ENCODE results near the gene ZNF750.

ZNF750 gene

GRCh38 chr17:82832881-82833475, 6.8 kb downstream of the ZNF750 start:
- DNase-seq = no peak

GRCh38 chr17:82832411-82832810, 7.4 kb downstream of the ZNF750 start:
- DNase-seq = no peak

- DNase-seq = no peak
Observed at GRCh38 chr17:82831818-82832200, 8.0 kb downstream of the ZNF750 start.

GRCh38 chr17:82831041-82831817, 8.6 kb downstream of the ZNF750 start:
- no peak for DNase-seq

GRCh38 chr17:82830249-82830661, 9.6 kb downstream of the ZNF750 start:
- DNase-seq = peak; percentile 72

- no peak for DNase-seq
Observed at GRCh38 chr17:82828875-82829487, 10.8 kb downstream of the ZNF750 start.

- no peak for DNase-seq
Observed at GRCh38 chr17:82826956-82827355, 12.9 kb downstream of the ZNF750 start.

GRCh38 chr17:82826211-82826610, 13.6 kb downstream of the ZNF750 start:
- DNase-seq = no peak

GRCh38 chr17:82825540-82826124, 14.2 kb downstream of the ZNF750 start:
- DNase-seq = no peak

- no peak for DNase-seq
Observed at GRCh38 chr17:82823004-82823403, 16.8 kb downstream of the ZNF750 start.

GRCh38 chr17:82822281-82822680, 17.5 kb downstream of the ZNF750 start:
- DNase-seq = no peak

- no peak for DNase-seq
Observed at GRCh38 chr17:82821554-82821953, 18.3 kb downstream of the ZNF750 start.

GRCh38 chr17:82820278-82821251, 19.3 kb downstream of the ZNF750 start:
- DNase-seq = no peak

- DNase-seq = no peak
Observed at GRCh38 chr17:82817947-82818346, 21.9 kb downstream of the ZNF750 start.

GRCh38 chr17:82816358-82816757, 23.5 kb downstream of the ZNF750 start:
- no peak for DNase-seq

GRCh38 chr17:82815790-82816305, 24.0 kb downstream of the ZNF750 start:
- DNase-seq = no peak

- no peak for DNase-seq
Observed at GRCh38 chr17:82815354-82815753, 24.5 kb downstream of the ZNF750 start.

GRCh38 chr17:82814834-82815233, 25.0 kb downstream of the ZNF750 start:
- no peak for DNase-seq

GRCh38 chr17:82813299-82814051, 26.3 kb downstream of the ZNF750 start:
- no peak for DNase-seq

- no peak for DNase-seq
Observed at GRCh38 chr17:82812601-82813000, 27.2 kb downstream of the ZNF750 start.

GRCh38 chr17:82812058-82812457, 27.8 kb downstream of the ZNF750 start:
- DNase-seq = no peak
